T-helper 2 cell treated with Interferon-gamma antibody and Interleukin-4, amounts not matched to agents 5 μg/mL and 100 μg/mL, for 36 hours (primary cell): Measurements from ENCODE around the gene JARID2.
A peak's percentile ranks its signal among the peaks of the same experiment; 100 is the strongest.
"Not testable (repeated sequence)": the region's sequence is repeated elsewhere in the genome, so short reads cannot be mapped to it uniquely, and the experiment has no call there.

Experiments used
- DNase-seq: peaks from one replicate; pipeline ENCODE4 v3.0.0; 2021; ENCODE audit warnings: low spot score
- H3K27ac Mint-ChIP-seq: one replicate; pipeline ENCODE4 v1.8.0; 2021; ENCODE audit warnings: mild to moderate bottlenecking, mixed read lengths
- H3K27me3 Mint-ChIP-seq: one replicate; pipeline ENCODE4 v1.8.0; 2021; ENCODE audit warnings: low read depth, mixed read lengths
- H3K36me3 Mint-ChIP-seq: one replicate; pipeline ENCODE4 v1.8.0; 2021; ENCODE audit warnings: low read depth, mixed read lengths
- H3K4me1 Mint-ChIP-seq: one replicate; pipeline ENCODE4 v1.8.0; 2021; ENCODE audit warnings: low read depth, mixed read lengths
- H3K4me3 Mint-ChIP-seq: one replicate; pipeline ENCODE4 v1.8.0; 2022; ENCODE audit warnings: mild to moderate bottlenecking, moderate library complexity, mixed read lengths
- H3K9me3 Mint-ChIP-seq: one replicate; pipeline ENCODE4 v1.8.0; 2021; ENCODE audit warnings: mixed read lengths

JARID2 gene

GRCh38 chr6:15296735-15297134 lies 50.9 kb downstream of the JARID2 start:
- peak overlapping the region; percentile 95 for H3K27ac Mint-ChIP-seq
- peaks cover 34% of the 10 kb centered on the region for H3K36me3 Mint-ChIP-seq
- H3K4me3 Mint-ChIP-seq: peak overlapping the region; percentile 81
- no peaks in the 10 kb centered on the region for H3K27me3 Mint-ChIP-seq
- DNase-seq: peak; percentile 66
- peaks cover 83% of the 10 kb centered on the region for H3K4me1 Mint-ChIP-seq
- H3K9me3 Mint-ChIP-seq: no peaks in the 10 kb centered on the region

- Mint-ChIP-seq H3K27ac (peak overlapping the region; percentile 95), H3K4me1 (peaks cover 87% of the 10 kb centered on the region), H3K36me3 (peaks cover 37% of the 10 kb centered on the region)
- not testable (repeated sequence) for DNase-seq, H3K27me3 Mint-ChIP-seq, H3K9me3 Mint-ChIP-seq, H3K4me3 Mint-ChIP-seq
Observed at GRCh38 chr6:15297167-15297566, 51.3 kb downstream of the JARID2 start.

GRCh38 chr6:15297895-15298590 lies 52.2 kb downstream of the JARID2 start:
- peak overlapping the region; percentile 50 for H3K4me3 Mint-ChIP-seq
- no peak for DNase-seq
- H3K36me3 Mint-ChIP-seq: peaks cover 33% of the 10 kb centered on the region
- no peaks in the 10 kb centered on the region for H3K27me3 Mint-ChIP-seq
- H3K27ac Mint-ChIP-seq: peak overlapping the region; percentile 47
- H3K9me3 Mint-ChIP-seq: no peaks in the 10 kb centered on the region
- peaks cover 80% of the 10 kb centered on the region for H3K4me1 Mint-ChIP-seq

- peak overlapping the region; percentile 88 for H3K27ac Mint-ChIP-seq
- H3K9me3 Mint-ChIP-seq: no peaks in the 10 kb centered on the region
- peak overlapping the region; percentile 64 for H3K4me3 Mint-ChIP-seq
- peaks cover 73% of the 10 kb centered on the region for H3K4me1 Mint-ChIP-seq
- H3K27me3 Mint-ChIP-seq: no peaks in the 10 kb centered on the region
- H3K36me3 Mint-ChIP-seq: peaks cover 30% of the 10 kb centered on the region
- DNase-seq: peak; percentile 65
Observed at GRCh38 chr6:15299430-15300131, 53.7 kb downstream of the JARID2 start.

- H3K36me3 Mint-ChIP-seq: peaks cover 35% of the 10 kb centered on the region
- peaks cover 81% of the 10 kb centered on the region for H3K4me1 Mint-ChIP-seq
- peak overlapping the region; percentile 88 for H3K27ac Mint-ChIP-seq
- no peaks in the 10 kb centered on the region for H3K9me3 Mint-ChIP-seq
- peak overlapping the region; percentile 64 for H3K4me3 Mint-ChIP-seq
- H3K27me3 Mint-ChIP-seq: no peaks in the 10 kb centered on the region
- DNase-seq: no peak
Observed at GRCh38 chr6:15301179-15302006, 55.5 kb downstream of the JARID2 start.

- peaks cover 75% of the 10 kb centered on the region for H3K4me1 Mint-ChIP-seq
- no peak overlapping the region for H3K4me3 Mint-ChIP-seq
- no peaks in the 10 kb centered on the region for H3K9me3 Mint-ChIP-seq
- H3K27ac Mint-ChIP-seq: peak overlapping the region; percentile 14
- peaks cover 33% of the 10 kb centered on the region for H3K36me3 Mint-ChIP-seq
- no peaks in the 10 kb centered on the region for H3K27me3 Mint-ChIP-seq
- DNase-seq: no peak
Observed at GRCh38 chr6:15303162-15303919, 57.5 kb downstream of the JARID2 start.

- no peak for DNase-seq
- Mint-ChIP-seq H3K27ac (peak overlapping the region; percentile 14), H3K4me3 (no peak overlapping the region), H3K27me3 (no peaks in the 10 kb centered on the region), H3K9me3 (no peaks in the 10 kb centered on the region), H3K4me1 (peaks cover 75% of the 10 kb centered on the region), H3K36me3 (peaks cover 35% of the 10 kb centered on the region)
Observed at GRCh38 chr6:15303920-15304291, 58.0 kb downstream of the JARID2 start.

GRCh38 chr6:15304337-15305042 lies 58.6 kb downstream of the JARID2 start:
- Mint-ChIP-seq H3K4me1 (peaks cover 73% of the 10 kb centered on the region), H3K27ac (peak overlapping the region; percentile 87), H3K9me3 (no peaks in the 10 kb centered on the region), H3K27me3 (no peaks in the 10 kb centered on the region), H3K36me3 (peaks cover 32% of the 10 kb centered on the region), H3K4me3 (peak overlapping the region; percentile 71)
- DNase-seq: no peak

GRCh38 chr6:15305496-15305895 lies 59.6 kb downstream of the JARID2 start:
- Mint-ChIP-seq H3K4me3 (peak overlapping the region; percentile 71), H3K27ac (peak overlapping the region; percentile 87), H3K9me3 (no peaks in the 10 kb centered on the region), H3K4me1 (peaks cover 72% of the 10 kb centered on the region), H3K36me3 (peaks cover 34% of the 10 kb centered on the region), H3K27me3 (no peaks in the 10 kb centered on the region)
- no peak for DNase-seq

GRCh38 chr6:15305909-15306308 lies 60.0 kb downstream of the JARID2 start:
- no peaks in the 10 kb centered on the region for H3K27me3 Mint-ChIP-seq
- H3K27ac Mint-ChIP-seq: peak overlapping the region; percentile 87
- H3K4me1 Mint-ChIP-seq: peaks cover 72% of the 10 kb centered on the region
- H3K9me3 Mint-ChIP-seq: no peaks in the 10 kb centered on the region
- H3K4me3 Mint-ChIP-seq: peak overlapping the region; percentile 33
- H3K36me3 Mint-ChIP-seq: peaks cover 34% of the 10 kb centered on the region
- no peak for DNase-seq

GRCh38 chr6:15308435-15309213 lies 62.8 kb downstream of the JARID2 start:
- DNase-seq: no peak

GRCh38 chr6:15309611-15310283 lies 63.9 kb downstream of the JARID2 start:
- peaks cover 65% of the 10 kb centered on the region for H3K4me1 Mint-ChIP-seq
- no peaks in the 10 kb centered on the region for H3K9me3 Mint-ChIP-seq
- no peaks in the 10 kb centered on the region for H3K27me3 Mint-ChIP-seq
- peaks cover 21% of the 10 kb centered on the region for H3K36me3 Mint-ChIP-seq
- H3K27ac Mint-ChIP-seq: no peak overlapping the region
- no peak overlapping the region for H3K4me3 Mint-ChIP-seq
- no peak for DNase-seq

More at GRCh38 chr6:15308435-15309213, 62.8 kb downstream of the JARID2 start:
- H3K36me3 Mint-ChIP-seq: peaks cover 24% of the 10 kb centered on the region
- H3K4me3 Mint-ChIP-seq: peak overlapping the region; percentile 42
- no peaks in the 10 kb centered on the region for H3K27me3 Mint-ChIP-seq
- no peaks in the 10 kb centered on the region for H3K9me3 Mint-ChIP-seq
- H3K4me1 Mint-ChIP-seq: peaks cover 70% of the 10 kb centered on the region
- H3K27ac Mint-ChIP-seq: peak overlapping the region; percentile 68
